ENCODE measurements around the gene ADORA1. TPM values are rescaled to one million over a fixed set of nuclear protein-coding genes. Genes with fewer than 3 reads are reported as not detected.

Gene ADORA1
- total and polyA plus RNA-seq, 2 of the 4 experiments (the other 2 are of a cell fraction) = 0.36 to 0.56 TPM

- dilution Hi-C loops (cut with HindIII; ENCODE audit: low sequenced_read_pairs, unreplicated experiment) (no loop called here), in situ Hi-C loops (cut with MboI; ENCODE audit: low sequenced_read_pairs) (no loop called here), intact Hi-C loops (cut with micrococcal nuclease) (no loop called here)
- Histone ChIP-seq H4K91ac (ENCODE audit: insufficient read depth, low read depth, low read length) (peak overlapping the region; percentile 95), H3K36me3 (ENCODE audit: control insufficient read depth, insufficient read depth, low read length) (no peaks in the 10 kb centered on the region), H4K5ac (ENCODE audit: low read depth, low read length) (peak overlapping the region; percentile 97), H3K4me3 (ENCODE audit: insufficient read depth, low read depth, low read length) (no peak overlapping the region), H3K4me1 (ENCODE audit: control insufficient read depth, insufficient read depth, low read length) (peaks cover 34% of the 10 kb centered on the region), H2BK120ac (ENCODE audit: low read depth, low read length) (peak overlapping the region; percentile 95), H2AFZ (replicated peaks; ENCODE audit: low read length, poor library complexity) (peak overlapping the region; percentile 83), H3K27me3 (ENCODE audit: control insufficient read depth, insufficient read depth, low read length) (no peaks in the 10 kb centered on the region; the same call in 1 of the 2 replicates), H2AK9ac (replicated peaks; ENCODE audit: low read depth, low read length, poor library complexity) (peak overlapping the region; percentile 75), H3K18ac (ENCODE audit: low read depth, low read length) (peak overlapping the region; percentile 94), H3K9ac (ENCODE audit: low read depth, low read length) (peak overlapping the region; percentile 15), H2BK15ac (ENCODE audit: low read depth, low read length) (peak overlapping the region; percentile 68), H3K23ac (ENCODE audit: low read depth, low read length) (peak overlapping the region; percentile 77; the same call in 1 of the 2 replicates), H2AK5ac (ENCODE audit: low read depth, low read length) (peak overlapping the region; percentile 97), H4K20me1 (ENCODE audit: insufficient read depth, low read length) (no peaks in the 10 kb centered on the region), H3K9me3 (ENCODE audit: control insufficient read depth, insufficient read depth, low read length) (no peaks in the 10 kb centered on the region), H2BK5ac (ENCODE audit: low read depth, low read length, poor library complexity, severe bottlenecking) (peak overlapping the region; percentile 88), H3K9me1 (ENCODE audit: insufficient read depth, low read length) (peaks cover 6% of the 10 kb centered on the region; the same call in 1 of the 2 replicates), H2BK20ac (ENCODE audit: low read depth, low read length) (peak overlapping the region; percentile 92), H3K27ac (ENCODE audit: insufficient read depth, low read length) (peak overlapping the region; percentile 93), H4K8ac (ENCODE audit: low read depth in 2 of 2, low read length in 2 of 2) (peak overlapping the region; percentile 62 to 90), H3K79me1 (ENCODE audit: low read depth in 1 of 2, low read length in 2 of 2) (no peaks in the 10 kb centered on the region), H3K14ac (replicated peaks; ENCODE audit: low read depth, low read length) (peak overlapping the region; percentile 93), H3K56ac (ENCODE audit: extremely low read depth, insufficient read depth, low read length) (peak overlapping the region; percentile 34), H3K4me2 (ENCODE audit: low read depth, low read length) (peak overlapping the region; percentile 24; the same call in 1 of the 2 replicates), H3K4ac (ENCODE audit: low read depth, low read length) (peak overlapping the region; percentile 91)
- ChIA-PET POLR2A (ENCODE audit: unreplicated experiment) (interaction anchor here (0.6 kb wide), 1 partner anchor 751 kb away, joined by 3 read pairs; no protein-coding TSS in a partner anchor), CTCF (interaction anchor here (1.7 kb wide), 1 partner anchor 163 kb away, joined by 7 read pairs; no protein-coding TSS in a partner anchor)
- TF ChIP-seq USF2 (IDR thresholded peaks at IDR 0.05; ENCODE audit: low read depth, low read length) (no peak), MAZ (IDR thresholded peaks at IDR 0.05; ENCODE audit: borderline replicate concordance, low read depth, low read length) (no peak), RCOR1 (IDR thresholded peaks at IDR 0.05; ENCODE audit: insufficient replicate concordance, low read length) (no peak), CEBPB (IDR thresholded peaks at IDR 0.05; ENCODE audit: low read depth, low read length) (peak; percentile 97)
- WGBS, 2 experiments (ENCODE audit: extremely low coverage in 2 of 2, insufficient read length in 1 of 2) = 60% methylated on average over 1 of the region's 15 CpGs; no CpG with 5 or more reads in 1 of the 2 experiments
- ATAC-seq (ENCODE audit: low read depth) = peak; percentile 67
- no TSS peak for BruUV-seq (replicated peaks)
- peak; percentile 90 for DNase-seq
Observed at GRCh38 chr1:203202431-203203245, 75.1 kb downstream of the ADORA1 start.

Data from IMR-90 (cell line).